GM04504 (cell line): Measurements from ENCODE around the gene CTIF.
"Not testable (repeated sequence)": the region's sequence is repeated elsewhere in the genome, so short reads cannot be mapped to it uniquely, and the experiment has no call there.

Experiments used
- DNase-seq: peaks from one replicate; pipeline ENCODE4 v3.0.0-alpha.2; 2012; ENCODE audit warnings: low read depth

Gene CTIF

DNA sequence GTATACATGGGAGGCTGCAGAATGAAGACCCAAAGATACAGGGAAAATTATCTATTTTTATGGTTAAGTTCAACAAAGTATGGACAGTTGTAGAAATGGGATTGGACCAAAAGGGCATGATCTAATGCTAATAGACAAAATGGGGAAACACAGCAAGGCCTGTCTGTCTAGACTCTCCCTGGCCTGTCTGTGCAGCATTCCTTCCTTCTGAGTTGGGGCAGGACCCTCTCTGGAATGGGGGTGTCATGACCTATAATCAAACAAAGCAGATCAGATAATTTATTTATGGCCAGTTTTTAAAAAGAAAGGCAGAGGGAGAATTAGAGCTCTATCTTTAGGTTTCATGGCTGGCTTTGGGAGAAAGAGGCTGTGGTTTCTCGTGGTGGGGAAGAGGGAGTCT is 104.4 kb downstream of the CTIF start:
- DNase-seq = no peak

DNA sequence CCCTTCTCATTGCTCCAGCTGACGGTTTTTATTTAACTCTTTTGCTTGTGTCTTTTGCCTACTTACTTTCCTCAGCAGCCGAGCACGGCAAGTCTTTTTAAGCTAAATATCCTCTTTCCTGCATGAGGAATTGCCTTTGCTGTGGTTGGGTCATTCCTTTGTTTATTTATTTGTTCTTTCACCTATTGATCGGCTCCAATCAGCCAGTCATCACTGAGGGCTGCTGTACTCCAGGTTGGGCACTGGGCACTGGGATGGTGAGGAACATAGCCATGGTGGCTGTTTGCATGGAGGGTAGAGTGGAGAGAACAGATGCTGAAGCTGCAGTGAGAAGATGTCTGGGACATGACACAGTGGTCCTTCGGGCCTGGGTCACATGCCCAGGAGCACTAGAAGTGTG is 105.2 kb downstream of the CTIF start:
- DNase-seq = no peak

DNA sequence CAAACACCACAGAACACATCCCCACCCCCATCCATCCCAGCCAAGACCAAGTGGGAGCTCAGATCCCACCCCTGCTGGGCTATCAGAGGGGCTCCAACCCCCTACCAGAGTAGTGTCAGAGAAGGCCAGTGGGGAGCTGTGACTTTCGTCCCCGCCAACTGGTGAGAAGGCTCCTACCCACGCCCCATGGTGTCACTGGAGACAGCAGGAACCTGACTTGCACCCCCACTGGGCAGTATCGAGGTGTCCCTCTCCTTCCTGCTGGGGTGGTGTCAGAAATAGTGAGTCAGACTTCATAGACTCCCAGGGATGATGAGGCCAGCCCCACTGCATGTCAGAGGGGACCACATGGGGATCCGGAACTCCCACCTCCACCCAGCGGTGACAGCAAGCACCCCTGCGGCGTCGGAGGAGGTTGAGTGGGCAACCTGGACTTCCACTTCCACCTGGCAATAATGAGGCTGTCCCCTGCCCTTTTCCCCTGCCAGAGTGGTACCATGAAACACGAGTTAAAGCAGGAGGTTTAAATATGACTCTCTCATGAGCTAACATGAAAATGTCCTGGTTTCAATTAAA is 106.7 kb downstream of the CTIF start:
- no peak for DNase-seq

DNA sequence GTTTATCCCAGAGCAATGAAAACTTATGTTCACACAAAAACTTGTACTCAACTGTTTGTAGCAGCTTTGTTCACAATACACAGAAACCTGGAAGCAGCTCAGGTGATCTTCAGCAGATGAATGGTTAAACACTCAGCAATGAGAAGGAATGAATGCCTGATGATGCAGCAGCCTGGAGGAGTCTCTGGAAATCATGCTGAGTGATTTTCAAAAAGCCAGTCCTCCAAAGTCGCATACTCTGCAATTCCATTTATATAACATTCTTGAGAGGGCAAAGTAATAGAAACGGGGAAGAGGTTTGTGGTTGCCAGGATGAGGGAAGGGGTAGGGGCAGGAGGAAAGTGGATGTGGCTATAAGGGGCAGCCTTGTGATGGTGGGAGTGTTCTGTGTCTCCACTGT is 108.1 kb downstream of the CTIF start:
- DNase-seq = no peak

DNA sequence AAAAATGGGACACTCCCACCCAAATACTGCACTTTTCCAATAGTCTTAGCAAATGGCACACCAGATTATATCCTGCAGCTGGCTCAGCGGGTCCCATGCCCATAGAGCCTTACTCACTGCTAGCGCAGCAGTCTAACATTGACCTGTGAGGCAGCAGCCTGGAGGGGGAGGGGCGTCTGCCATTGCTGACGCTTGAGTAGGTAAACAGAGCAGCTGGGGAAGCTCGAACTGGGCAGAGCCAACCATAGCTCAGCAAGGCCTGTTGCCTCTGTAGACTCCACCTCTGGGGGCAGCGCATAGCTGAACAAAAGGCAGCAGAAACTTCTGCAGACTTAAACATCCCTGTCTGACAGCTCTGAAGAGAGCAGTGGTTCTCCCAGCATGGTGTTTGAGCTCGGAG is 110.4 kb downstream of the CTIF start:
- DNase-seq = no peak

DNA sequence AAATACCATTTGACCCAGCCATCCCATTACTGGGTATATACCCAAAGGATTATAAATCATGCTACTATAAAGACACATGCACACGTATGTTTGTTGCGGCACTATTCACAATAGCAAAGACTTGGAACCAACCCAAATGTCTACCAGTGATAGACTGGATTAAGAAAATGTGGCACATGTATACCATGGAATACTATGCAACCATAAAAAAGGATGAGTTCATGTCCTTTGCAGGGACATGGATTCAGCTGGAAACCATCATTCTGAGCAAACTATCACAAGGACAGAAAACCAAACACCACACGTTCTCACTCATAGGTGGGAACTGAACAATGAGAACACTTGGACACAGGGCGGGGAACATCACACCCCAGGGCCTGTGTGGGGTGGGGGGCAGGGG is 115.8 kb downstream of the CTIF start:
- not testable (repeated sequence) for DNase-seq

DNA sequence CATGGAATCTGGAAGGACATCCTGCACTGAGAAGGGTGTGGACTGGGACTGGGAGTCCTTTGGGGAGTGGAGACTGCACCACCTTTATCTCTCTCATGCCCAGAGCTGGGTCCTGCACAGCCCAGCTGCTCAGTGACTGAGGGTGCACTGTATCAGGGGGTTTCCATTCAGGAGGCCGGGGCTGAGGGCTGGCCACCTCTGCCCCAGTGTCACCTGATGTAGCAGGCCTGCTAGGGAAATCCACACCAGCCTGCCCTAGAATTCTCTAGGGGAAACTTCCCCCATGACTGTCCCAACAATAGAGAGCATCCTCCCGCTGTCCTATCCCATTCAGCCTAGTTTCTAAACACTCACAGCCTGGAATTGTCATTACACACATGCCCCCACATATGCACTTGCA is 116.7 kb downstream of the CTIF start:
- DNase-seq = no peak

DNA sequence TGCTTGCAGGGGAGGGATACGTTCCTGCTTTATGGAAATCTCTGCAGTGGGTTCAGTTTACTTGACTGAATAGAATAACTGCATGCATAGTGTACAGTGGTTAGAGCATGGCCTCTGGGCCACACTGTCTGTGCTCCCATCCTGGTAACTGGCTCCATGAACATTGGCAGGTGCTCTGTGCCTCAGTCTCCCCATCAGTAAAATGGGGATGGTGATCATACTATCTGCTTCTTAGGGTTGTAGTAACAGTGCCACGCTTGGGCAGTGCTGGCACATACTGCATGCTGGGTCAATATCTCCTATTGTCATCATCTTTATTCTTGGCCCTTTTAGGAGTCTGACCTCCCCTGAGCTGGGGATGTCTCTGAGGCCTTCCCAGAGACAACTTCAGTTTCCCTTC is 117.3 kb downstream of the CTIF start:
- no peak for DNase-seq

DNA sequence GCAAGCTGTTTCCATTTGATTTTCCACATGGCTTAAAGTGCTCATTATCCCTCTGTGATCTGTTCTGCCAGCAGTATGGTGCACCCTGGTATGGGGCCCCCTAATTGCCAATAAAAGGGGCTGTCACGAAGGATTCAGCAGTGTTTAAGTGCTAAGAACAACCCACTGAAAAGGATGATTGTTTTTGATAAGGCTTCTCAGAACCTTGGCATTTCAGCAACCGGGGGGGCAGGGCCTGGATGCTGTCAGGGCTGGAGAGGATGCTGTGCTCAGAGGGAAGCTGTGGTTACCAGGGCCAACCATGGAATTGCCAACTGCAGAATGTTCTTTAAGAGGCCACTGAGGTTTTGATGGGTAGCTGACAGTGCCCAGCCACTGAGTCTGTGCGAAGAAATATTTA is 117.8 kb downstream of the CTIF start:
- DNase-seq = no peak

DNA sequence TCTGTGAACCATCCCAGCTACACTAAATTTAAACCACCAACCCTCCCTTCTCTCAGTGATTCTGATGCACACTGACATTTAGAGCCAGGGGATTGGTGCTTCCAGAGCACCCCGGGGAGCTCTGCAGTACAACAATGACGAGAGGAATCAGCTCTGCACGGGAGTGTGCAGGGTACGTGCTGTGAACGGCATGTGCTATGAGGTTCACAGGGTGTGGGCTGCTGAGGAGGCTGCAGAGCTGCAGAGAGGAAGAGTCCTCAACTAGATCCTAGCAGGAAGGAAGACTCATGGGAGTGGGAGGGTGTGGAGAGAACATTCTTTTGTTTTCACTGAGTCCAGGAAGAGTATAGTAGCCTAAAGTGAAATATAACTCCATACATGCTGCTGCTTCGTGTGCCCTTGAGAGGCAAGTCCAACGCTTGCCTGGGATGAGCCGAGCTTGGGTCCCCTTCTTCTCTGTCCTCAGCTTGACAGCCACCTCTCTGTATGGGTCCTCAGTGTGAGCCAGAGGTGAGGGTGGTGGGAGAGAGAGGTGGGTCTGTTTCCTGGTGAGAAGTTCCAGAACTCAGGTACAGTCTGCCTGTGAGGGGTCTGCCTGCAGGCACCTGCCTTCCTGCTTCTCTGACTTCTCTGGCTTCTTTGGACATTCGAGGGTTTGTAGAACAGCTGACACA is 118.8 kb downstream of the CTIF start:
- no peak for DNase-seq

DNA sequence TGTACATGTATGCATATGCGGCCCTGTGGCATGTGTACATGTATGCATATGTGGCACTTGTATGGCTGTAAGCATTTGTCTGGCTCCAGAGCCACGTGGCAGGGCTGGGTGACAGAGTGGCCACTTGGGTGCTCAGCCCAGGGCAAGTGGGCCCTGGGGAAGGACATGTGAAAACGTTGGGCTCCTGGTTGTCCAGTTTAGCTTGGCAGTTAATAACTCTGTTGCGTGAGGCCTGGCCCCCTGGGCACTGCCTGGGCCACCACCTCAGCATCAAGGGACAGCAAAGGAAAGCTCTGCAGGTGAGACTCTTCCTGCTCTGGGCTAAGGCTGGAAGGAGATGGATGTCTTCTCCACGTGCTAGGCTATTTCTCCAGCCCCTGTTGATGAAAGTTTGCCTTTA is 119.9 kb downstream of the CTIF start:
- DNase-seq = no peak

DNA sequence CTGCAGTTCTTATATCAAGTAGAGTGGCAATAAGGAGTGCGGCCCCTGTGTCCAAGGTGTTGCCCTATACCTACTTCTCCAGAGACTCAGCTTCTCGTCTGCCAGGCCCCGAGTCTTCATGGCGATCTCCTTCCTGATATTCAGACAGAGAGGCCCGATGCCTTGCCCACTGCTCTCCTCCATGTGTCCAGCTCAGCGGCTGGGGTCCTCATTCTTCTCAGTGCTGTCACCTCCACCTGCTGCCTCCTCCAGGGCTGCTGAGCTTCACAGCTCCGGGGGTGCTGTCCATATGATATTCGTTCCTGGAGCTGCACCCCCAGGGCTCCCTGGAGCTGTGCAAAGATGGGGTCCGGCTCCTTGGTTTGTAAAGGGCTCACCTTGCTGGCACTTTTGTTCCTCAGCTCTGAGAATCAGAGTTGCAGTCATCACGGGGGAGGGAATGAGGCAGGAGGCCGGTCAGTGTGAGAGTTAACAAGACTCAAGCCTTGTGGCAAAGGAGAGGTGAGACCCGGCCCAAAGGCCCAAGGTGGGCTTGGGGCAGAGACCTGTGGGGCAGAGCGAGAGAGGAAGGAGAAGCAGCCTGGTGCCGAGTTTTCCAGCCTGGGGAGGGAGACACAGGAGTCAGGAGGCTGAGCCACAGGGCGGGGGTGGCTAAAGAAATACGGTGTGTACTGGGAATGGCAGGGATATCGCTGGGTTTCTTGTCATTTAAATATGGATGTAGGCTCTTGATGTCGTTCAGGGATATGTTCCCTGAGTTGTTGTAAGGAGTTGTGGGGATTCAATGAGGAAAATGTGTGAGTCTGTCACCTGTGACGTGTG is 120.6 kb downstream of the CTIF start:
- DNase-seq = no peak

DNA sequence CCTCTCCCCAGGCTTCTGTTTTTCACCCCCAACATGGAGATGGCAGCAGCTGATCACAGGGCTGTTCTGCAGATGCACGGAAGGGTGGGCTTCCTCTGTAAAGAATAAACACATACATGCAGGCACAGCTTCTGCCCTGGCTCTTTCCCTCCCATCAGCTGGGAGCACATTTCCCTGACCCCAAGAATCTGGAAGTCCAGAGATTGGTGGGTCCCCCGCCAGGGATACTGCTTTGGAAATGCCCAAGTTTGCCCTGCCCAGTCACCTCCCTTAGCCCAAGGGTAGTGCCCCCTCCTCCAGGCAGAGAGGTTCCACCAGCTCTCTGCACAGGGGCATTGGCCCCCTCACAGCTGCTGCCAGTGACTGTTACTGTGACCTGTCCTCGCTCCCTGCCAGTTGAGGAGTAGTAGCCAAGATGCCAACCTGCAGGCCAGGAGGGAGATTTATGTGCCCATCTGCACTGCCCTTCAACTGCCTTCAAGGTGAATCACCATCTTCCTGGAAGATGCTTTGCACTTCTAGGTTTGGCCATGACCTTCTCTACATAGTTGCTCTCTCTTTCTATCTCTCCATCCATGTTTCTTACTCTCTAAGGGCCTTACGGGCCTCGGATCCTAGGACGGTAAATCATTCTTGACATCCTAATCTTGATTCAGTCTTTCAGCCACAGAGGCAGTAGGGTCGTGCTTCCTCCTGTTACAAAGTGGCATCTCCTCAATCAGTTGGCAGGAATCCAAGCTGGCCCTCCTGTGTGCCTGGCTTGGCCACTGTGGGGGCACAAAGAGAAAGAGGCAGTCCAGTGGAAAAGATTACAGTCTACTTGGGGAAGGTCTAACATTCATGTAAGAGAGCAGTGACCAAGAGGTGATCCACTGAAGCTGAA is 121.8 kb downstream of the CTIF start:
- DNase-seq = no peak

DNA sequence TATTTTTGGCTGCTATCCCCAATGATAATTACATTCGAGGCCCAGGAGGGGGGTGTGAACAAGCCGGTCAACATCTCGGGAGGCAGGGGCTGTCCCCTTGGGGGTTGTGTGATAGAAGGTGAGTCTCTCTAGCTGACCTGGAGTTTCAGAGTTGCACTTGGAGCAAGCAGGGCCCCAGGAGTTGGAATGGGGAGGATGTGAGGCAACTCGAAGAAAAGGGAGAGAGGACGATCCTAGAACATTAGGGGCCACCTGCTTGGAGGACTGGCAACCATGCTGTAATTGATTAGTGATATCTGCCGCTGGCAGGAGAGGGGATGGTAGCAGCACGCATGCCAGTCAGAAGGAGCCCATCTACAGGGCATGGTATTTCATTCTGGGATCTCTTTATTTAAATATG is 122.6 kb downstream of the CTIF start:
- no peak for DNase-seq

DNA sequence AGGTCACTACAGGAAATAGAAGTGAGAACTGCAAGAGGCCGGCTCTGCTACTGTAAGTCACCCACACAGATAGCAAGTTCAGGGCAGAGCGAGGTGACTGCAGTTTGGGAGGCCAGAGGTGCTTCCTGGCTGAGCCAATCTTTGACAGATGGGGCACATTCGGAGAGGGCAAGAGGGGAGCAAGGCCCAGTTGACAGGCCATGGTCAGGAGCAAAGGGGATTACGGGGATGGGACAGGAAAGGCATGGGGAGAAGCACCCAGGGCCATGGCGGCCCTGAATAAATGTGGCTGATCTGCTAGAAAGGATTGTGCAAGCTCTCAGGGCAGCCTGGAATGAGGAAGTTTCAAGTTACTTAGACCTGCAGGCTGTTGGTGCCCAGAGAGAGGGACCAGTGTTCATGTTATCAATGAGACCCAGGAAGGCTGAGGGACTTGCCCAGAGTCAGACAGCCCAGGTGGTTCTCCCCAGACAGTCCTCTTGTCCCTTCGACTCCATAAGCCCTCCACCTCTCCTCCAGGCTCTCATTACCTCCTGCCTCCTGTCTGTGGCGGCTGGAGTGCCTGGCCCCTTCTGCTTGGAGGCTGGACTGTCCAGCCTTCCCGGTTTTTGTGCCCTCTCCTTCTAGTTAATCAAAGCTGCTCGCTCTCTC is 123.3 kb downstream of the CTIF start:
- peak; percentile 15 for DNase-seq

DNA sequence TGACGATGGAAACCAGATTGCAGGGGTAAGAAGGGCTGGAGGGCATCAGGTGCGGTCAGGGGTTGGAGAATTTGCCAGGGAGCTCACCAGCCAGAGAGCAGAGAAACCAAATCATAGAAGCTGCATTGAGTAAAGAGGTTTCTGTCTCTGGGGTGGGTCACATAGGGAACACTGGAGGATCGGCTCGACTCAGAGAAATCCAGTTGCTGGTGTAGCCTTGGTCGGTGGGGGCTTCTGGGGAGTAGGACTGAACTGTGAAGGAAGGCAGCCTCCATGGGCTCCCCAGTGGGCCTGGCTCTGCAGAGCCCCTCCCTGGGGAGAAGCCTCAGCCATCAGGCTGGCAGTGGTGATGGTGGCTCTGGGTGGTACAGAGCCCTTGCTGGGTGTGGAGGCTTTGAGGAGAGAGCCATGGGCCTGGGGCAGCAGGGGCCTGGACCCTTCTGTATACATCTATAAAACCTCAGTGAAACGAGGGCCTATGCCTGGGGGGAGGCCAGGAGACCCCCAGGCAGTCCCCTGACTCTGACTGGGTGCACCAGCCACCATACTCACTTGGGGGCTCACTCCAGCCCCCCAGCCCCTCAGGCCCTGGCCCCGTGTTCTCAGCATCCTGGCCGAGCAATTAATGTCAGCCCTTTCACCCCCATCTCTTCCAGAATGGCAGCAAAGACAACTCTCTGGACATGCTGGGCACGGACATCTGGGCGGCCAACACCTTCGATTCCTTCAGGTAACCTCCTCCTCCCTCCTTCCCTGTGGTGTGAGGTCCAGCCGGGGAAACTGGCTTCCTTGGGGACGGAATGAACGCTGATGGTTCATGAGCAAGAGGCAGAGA is 124.5 kb downstream of the CTIF start:
- DNase-seq = no peak

DNA sequence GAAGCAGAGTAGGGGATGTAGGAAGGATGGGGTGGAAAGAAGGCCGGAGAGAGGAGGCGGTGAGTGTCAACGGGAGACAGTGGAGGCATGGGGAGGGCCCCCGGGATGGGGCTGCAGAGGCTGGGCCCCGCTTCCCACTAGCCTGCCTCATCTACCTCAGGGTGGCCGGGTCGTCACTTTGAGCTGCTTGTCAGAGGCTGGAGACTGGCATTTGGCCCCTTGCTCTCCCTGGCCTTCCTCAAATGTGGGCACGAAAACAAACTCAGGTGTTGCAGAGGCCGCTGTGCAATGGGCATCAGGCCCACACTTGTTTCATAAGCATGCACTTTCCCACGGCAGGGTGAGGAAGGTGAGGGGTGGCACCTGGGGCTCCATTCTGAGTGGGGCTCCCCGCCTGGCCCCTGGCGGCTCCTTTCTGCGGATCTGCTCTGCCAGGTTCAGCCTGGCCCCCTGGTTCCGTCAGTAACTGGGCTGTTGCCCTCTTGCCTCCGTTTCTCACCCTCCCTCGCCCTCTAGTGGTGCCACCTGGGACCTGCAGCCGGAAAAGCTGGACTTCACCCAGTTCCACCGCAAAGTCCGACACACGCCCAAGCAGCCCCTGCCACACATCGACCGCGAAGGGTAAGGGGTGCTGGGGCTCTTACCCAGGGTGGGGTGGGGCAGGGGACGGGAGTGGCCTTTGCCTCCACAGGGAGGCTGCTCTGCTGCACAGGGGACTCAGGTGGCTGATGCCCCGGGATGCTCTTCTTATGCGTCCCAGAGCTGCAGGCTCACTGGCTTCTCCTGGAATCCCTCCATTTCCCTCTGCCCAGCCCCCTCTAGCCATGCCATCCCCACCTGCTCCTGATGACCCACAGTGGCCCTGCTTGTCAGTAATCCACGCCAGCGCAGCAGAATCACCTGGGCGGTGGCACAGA is 125.4 kb downstream of the CTIF start:
- no peak for DNase-seq

DNA sequence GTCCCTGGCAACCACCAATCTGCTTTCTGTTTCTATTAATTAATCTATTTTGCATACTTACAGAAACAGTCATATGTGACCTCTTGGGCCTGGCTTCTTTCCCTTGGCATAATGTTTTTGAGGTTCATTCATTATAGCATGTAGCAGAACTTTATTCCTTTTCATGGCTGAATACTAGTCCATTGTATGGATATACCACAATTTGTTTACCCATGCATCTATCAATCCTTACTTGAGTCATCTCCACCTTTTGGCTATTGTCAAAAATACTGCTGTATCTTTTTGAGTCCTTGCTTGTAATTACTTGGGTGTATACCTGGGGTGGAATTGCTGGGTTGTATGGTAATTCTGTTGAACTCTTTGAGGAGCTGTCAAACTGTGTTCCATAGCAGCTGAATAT is 126.8 kb downstream of the CTIF start:
- DNase-seq = no peak

DNA sequence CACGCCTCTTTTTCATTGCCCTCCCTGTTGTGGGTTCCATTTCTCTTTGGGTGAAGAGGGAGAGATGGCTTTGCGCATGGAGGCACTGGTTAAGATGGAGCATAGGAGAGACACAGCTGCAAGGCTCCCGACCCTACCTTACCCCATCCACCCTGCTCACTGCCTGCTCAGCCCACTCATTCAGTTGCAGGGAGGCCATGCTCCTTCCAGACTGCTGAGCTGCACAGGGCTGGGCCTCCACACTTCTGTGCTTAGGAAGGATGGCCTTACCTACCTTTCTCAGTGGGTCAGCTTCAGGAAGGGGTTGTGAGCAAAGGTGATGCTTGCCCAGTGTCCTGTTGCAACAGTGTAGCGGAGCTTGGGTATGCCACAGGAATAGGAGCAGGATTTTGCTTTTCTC is 127.8 kb downstream of the CTIF start:
- no peak for DNase-seq
